ENCODE results near the gene CCDC78. TPM values are rescaled to one million over a fixed set of nuclear protein-coding genes. Genes with fewer than 3 reads are reported as not detected.

CCDC78 gene
- polyA plus RNA-seq, 1 donor (not counting 4 experiments of a cell fraction or from before 2014, with no cell fraction given): 2.5 TPM

DNA sequence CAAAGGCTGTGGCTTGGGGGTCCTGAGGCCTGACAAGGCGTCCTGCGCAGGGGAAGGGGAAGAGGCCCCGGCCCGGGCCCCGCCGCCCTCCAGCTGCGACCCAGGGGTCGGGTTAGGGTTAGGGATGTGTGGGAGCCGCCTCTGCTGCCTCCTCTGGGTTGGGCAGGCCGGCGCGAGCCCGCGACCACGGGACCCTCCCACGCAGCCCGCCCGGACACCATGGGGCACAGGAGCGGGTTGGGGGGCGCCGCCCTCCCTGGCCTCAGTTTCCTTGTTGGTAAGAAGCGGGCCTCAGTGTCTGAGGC is 14.2 kb upstream of the CCDC78 start:
- no peaks in the 10 kb centered on the region for H3K27me3 ChIP-seq (ENCODE audit: control insufficient read depth, extremely low read depth, insufficient read depth, low read length)
- no peaks in the 10 kb centered on the region for H4K20me1 ChIP-seq (ENCODE audit: control insufficient read depth, extremely low read depth, insufficient read depth, low read length)
- H2AFZ ChIP-seq (ENCODE audit: control insufficient read depth, low read length): peak overlapping the region; percentile 40
- H3K79me2 ChIP-seq (ENCODE audit: control insufficient read depth, insufficient read depth, low read length): peaks cover 12% of the 10 kb centered on the region
- H3K4me3 ChIP-seq (ENCODE audit: control insufficient read depth in 2 of 3, extremely low read depth in 1 of 3, insufficient read depth in 2 of 3, low read depth in 1 of 3, low read length in 3 of 3): peak overlapping the region; percentile 76 to 91 (median 88)
- H3K9ac ChIP-seq (ENCODE audit: control insufficient read depth, extremely low read depth, insufficient read depth, low read length): peak overlapping the region; percentile 83
- DNase-seq (ENCODE audit: low read depth, low spot score) (no peak), FAIRE-seq (no peak)
- H3K4me1 ChIP-seq (ENCODE audit: control insufficient read depth, extremely low read depth, insufficient read depth, low read length): peaks cover 17% of the 10 kb centered on the region
- dilution Hi-C loops (cut with MboI; ENCODE audit: extremely low pct_ligation_motif_present, low sequenced_read_pairs): no loop called here
- no peaks in the 10 kb centered on the region for H3K9me3 ChIP-seq (ENCODE audit: control insufficient read depth, low read depth, low read length)
- peaks cover 16 to 17% of the 10 kb centered on the region in 2 experiments for H3K36me3 ChIP-seq (ENCODE audit: control insufficient read depth in 2 of 2, extremely low read depth in 1 of 2, insufficient read depth in 2 of 2, low read length in 2 of 2)
- no peaks in the 10 kb centered on the region for H3K9me1 ChIP-seq (ENCODE audit: control insufficient read depth, extremely low read depth, insufficient read depth, low read length)
- peak overlapping the region; percentile 76 for H3K4me2 ChIP-seq (ENCODE audit: control insufficient read depth, extremely low read depth, insufficient read depth, low read depth, low read length)
- peak overlapping the region; percentile 63 for H3K27ac ChIP-seq (ENCODE audit: control insufficient read depth, insufficient read depth, low read length)
- TF ChIP-seq, protein P1, sequence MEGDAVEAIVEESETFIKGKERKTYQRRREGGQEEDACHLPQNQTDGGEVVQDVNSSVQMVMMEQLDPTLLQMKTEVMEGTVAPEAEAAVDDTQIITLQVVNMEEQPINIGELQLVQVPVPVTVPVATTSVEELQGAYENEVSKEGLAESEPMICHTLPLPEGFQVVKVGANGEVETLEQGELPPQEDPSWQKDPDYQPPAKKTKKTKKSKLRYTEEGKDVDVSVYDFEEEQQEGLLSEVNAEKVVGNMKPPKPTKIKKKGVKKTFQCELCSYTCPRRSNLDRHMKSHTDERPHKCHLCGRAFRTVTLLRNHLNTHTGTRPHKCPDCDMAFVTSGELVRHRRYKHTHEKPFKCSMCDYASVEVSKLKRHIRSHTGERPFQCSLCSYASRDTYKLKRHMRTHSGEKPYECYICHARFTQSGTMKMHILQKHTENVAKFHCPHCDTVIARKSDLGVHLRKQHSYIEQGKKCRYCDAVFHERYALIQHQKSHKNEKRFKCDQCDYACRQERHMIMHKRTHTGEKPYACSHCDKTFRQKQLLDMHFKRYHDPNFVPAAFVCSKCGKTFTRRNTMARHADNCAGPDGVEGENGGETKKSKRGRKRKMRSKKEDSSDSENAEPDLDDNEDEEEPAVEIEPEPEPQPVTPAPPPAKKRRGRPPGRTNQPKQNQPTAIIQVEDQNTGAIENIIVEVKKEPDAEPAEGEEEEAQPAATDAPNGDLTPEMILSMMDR (optimal IDR thresholded peaks at IDR 0.05 in 1 of 3, IDR thresholded peaks at IDR 0.05 in 1 of 3, conservative IDR thresholded peaks at IDR 0.05 in 1 of 3; ENCODE audit: extremely low read depth in 1 of 3, insufficient read depth in 2 of 3, low read length in 3 of 3): no peak
- no peak for TF ChIP-seq EZH2 (IDR thresholded peaks at IDR 0.05; ENCODE audit: low read length)

DNA sequence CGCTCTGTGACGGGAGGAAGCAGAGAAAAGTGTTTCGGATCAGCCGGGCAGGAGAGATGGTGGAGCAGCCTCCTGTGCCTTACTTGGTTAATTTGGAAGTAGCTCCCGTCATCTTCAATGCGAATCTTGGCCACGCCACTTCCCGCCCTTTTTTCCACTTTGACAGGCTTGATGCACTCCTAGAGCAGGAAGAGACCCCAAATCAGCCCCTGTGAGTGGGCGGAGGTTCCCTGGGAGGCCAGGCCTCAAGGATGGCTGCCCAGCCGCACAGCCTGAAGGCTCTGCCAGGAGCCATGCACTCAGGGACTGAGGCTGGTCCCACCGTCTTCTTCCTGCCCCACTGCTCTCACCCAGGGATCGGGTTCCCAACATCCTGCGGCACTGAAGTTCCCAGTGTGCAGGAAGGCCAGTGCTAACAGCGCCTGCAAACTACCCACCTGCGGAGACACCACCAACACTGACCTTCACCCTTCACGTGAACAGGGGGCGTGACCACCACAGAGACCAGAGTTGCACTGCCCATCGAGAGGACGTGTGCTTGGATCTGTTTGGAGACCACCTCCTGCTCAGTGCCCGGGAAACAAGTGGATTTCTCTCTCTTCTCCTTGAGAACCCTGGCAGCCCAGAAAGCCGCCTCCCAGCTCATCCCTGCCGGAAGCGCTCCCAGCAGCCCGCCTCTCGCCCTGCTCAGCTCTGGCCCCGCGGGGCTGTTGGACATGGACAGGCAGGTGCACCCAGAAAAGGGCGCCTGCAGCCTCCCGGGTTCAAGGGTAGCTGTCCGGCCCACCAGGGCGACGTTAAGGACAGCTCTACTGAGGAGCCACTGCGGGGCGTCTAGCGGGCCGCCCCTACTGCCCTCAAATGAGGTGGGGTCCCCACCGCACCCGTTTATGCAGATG is 13.6 kb upstream of the CCDC78 start:
- peak overlapping the region; percentile 63 for H3K27ac ChIP-seq (ENCODE audit: control insufficient read depth, insufficient read depth, low read length)
- dilution Hi-C loops (cut with MboI; ENCODE audit: extremely low pct_ligation_motif_present, low sequenced_read_pairs): no loop called here
- peaks cover 16 to 17% of the 10 kb centered on the region in 2 experiments for H3K36me3 ChIP-seq (ENCODE audit: control insufficient read depth in 2 of 2, extremely low read depth in 1 of 2, insufficient read depth in 2 of 2, low read length in 2 of 2)
- DNase-seq (ENCODE audit: low read depth, low spot score): no peak
- peak overlapping the region; percentile 76 for H3K4me2 ChIP-seq (ENCODE audit: control insufficient read depth, extremely low read depth, insufficient read depth, low read depth, low read length)
- peak overlapping the region; percentile 76 to 91 (median 88) for H3K4me3 ChIP-seq (ENCODE audit: control insufficient read depth in 2 of 3, extremely low read depth in 1 of 3, insufficient read depth in 2 of 3, low read depth in 1 of 3, low read length in 3 of 3)
- no peak for FAIRE-seq
- no peaks in the 10 kb centered on the region for H3K9me3 ChIP-seq (ENCODE audit: control insufficient read depth, low read depth, low read length)
- no peaks in the 10 kb centered on the region for H3K27me3 ChIP-seq (ENCODE audit: control insufficient read depth, extremely low read depth, insufficient read depth, low read length)
- H3K4me1 ChIP-seq (ENCODE audit: control insufficient read depth, extremely low read depth, insufficient read depth, low read length): peaks cover 17% of the 10 kb centered on the region
- peak overlapping the region; percentile 83 for H3K9ac ChIP-seq (ENCODE audit: control insufficient read depth, extremely low read depth, insufficient read depth, low read length)
- TF ChIP-seq, protein P1 (optimal IDR thresholded peaks at IDR 0.05 in 1 of 3, IDR thresholded peaks at IDR 0.05 in 1 of 3, conservative IDR thresholded peaks at IDR 0.05 in 1 of 3; ENCODE audit: extremely low read depth in 1 of 3, insufficient read depth in 2 of 3, low read length in 3 of 3): no peak
- TF ChIP-seq EZH2 (IDR thresholded peaks at IDR 0.05; ENCODE audit: low read length): no peak
- no peaks in the 10 kb centered on the region for H4K20me1 ChIP-seq (ENCODE audit: control insufficient read depth, extremely low read depth, insufficient read depth, low read length)
- H2AFZ ChIP-seq (ENCODE audit: control insufficient read depth, low read length): no peak overlapping the region
- H3K79me2 ChIP-seq (ENCODE audit: control insufficient read depth, insufficient read depth, low read length): peaks cover 12% of the 10 kb centered on the region
- no peaks in the 10 kb centered on the region for H3K9me1 ChIP-seq (ENCODE audit: control insufficient read depth, extremely low read depth, insufficient read depth, low read length)
